Activated CD4-positive, CD25-positive, alpha-beta regulatory T cell treated with anti-CD3 and anti-CD28 coated beads, Interleukin-2, amount 50 U/mL, for 24 hours (primary cell): ENCODE measurements around the gene FCGBP.
A peak's percentile ranks its signal among the peaks of the same experiment; 100 is the strongest.
"Not testable (repeated sequence)": the region's sequence is repeated elsewhere in the genome, so short reads cannot be mapped to it uniquely, and the experiment has no call there.

Source experiments
- ATAC-seq, 2 donors: fragments of 150-1000 bp; cut with Tn5 transposase; one replicate each; pipeline ENCODE4 v1.10.0; 2021; ENCODE audit warnings: mild to moderate bottlenecking in 1 of 2, moderate library complexity in 1 of 2

FCGBP gene

GRCh38 chr19:39916851-39917396 is 17.5 kb downstream of the FCGBP start:
- no peak for ATAC-seq

GRCh38 chr19:39916236-39916635 is 18.2 kb downstream of the FCGBP start:
- ATAC-seq: no peak

GRCh38 chr19:39915848-39916215 is 18.6 kb downstream of the FCGBP start:
- no peak for ATAC-seq

GRCh38 chr19:39915101-39915847 is 19.2 kb downstream of the FCGBP start:
- ATAC-seq: no peak

- no peak for ATAC-seq
Measured at GRCh38 chr19:39913682-39914333, 20.6 kb downstream of the FCGBP start.

- no peak for ATAC-seq
Measured at GRCh38 chr19:39908803-39909202, 25.6 kb downstream of the FCGBP start.

GRCh38 chr19:39906820-39907611 is 27.4 kb downstream of the FCGBP start:
- no peak for ATAC-seq

- ATAC-seq: no peak
Measured at GRCh38 chr19:39906283-39906682, 28.2 kb downstream of the FCGBP start.

GRCh38 chr19:39903486-39904091 is 30.8 kb downstream of the FCGBP start:
- not testable (repeated sequence) for ATAC-seq

GRCh38 chr19:39902326-39902725 is 32.1 kb downstream of the FCGBP start:
- not testable (repeated sequence) for ATAC-seq

- not testable (repeated sequence) for ATAC-seq
Measured at GRCh38 chr19:39901681-39902080, 32.8 kb downstream of the FCGBP start.

GRCh38 chr19:39898858-39899257 is 35.6 kb downstream of the FCGBP start:
- ATAC-seq: not testable (repeated sequence)

- ATAC-seq: peak; percentile 80 to 83
Measured at GRCh38 chr19:39897511-39898245, 36.8 kb downstream of the FCGBP start.

- not testable (repeated sequence) for ATAC-seq
Measured at GRCh38 chr19:39895096-39895495, 39.3 kb downstream of the FCGBP start.

- not testable (repeated sequence) for ATAC-seq
Measured at GRCh38 chr19:39894236-39894606, 40.2 kb downstream of the FCGBP start.

- ATAC-seq: not testable (repeated sequence)
Measured at GRCh38 chr19:39893366-39894235, 40.8 kb downstream of the FCGBP start.

- not testable (repeated sequence) for ATAC-seq
Measured at GRCh38 chr19:39892506-39892902, 41.9 kb downstream of the FCGBP start.

- ATAC-seq: not testable (repeated sequence)
Measured at GRCh38 chr19:39891660-39892505, 42.6 kb downstream of the FCGBP start.

- no peak for ATAC-seq
Measured at GRCh38 chr19:39890755-39891551, 43.5 kb downstream of the FCGBP start.
